HG03159 (cell line): ENCODE measurements around the gene MYLK4.

Experiments
- ATAC-seq: cut with Tn5 transposase; IDR thresholded peaks from one replicate; pipeline ENCODE4 v1.9.1; 2021; ENCODE audit warnings: mild to moderate bottlenecking, moderate library complexity; ENCODE audit not compliant: unreplicated experiment

The MYLK4 gene

DNA sequence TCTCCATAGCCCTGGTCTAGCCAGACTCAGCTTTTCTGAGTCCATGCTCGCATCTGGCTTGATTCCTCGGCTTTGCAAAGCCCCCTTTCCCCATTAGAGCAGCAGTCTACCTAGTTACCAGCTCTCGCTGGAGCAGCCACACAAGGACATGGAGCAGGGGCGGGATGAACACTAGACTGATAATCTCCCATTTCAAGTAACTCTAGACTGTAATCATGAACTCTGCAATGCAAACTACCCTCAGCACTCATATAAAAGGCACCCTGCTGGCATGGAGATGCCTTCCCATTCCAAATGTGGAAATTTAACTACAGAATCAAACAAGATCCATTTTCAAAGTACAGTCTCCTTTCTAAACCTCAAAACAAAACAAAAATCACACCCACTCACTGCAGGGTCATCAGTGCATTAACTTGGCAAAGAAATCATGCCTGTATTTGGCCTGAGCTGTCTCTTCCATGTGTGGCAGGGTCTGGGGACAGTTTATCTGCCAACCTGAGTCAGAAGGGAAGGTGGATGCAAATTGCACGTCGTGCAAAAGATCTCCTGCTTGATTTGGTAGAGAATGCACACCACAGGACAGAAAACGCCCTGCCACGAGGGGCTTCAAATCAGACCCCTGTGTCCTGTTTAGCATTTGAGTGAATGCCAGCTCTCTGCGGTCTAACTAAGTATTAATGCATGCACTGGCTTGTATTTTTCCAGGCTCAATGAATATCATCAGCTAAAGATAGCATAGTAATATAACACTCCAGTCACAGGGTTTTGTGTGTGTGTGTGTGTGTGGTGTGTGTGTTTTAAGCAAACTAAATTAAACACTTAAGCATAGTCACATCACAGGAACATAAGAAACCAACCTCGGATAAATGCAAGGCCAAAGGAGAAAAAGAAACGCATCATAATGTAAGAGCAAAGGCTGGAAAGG, 85.3 kb downstream of the MYLK4 start:
- no peak for ATAC-seq

DNA sequence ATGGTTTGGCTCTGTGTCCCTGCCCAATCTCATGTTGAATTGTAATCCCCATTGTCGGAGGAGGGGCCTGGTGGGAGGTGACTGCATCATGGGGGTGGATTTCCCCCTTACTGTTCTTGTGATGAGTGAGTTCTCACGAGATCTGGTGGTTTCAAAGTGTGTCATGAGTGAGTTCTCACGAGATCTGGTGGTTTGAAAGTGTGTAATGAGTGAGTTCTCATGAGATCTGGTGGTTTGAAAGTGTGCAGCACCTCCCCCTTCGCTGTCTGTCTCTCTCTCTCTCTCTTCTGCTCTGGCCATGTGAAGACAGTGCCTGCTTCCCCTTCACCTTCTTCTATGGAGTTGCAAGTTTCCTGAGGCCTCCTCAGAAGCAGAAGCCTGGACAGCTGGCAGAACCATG, 87.6 kb downstream of the MYLK4 start:
- no peak for ATAC-seq

DNA sequence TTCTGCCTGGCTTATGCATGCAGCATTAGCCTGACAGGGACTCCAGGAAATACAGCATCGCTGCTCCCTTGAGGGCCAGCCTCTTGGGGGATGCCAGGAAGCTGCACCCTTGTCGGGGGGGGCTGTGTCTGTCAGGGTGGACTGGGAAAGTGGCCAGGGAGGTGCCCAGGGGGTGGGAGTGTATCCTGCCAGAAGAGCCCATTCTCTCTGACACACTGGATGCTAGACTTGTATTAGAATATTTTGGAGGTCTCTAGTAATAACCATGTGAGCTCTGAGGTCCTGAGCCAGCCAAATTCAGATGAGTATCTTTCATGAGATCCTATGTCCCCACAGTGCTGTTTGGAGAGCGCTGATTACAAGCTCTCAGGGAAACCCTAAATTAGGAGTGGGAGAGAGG, 89.1 kb downstream of the MYLK4 start:
- no peak for ATAC-seq

DNA sequence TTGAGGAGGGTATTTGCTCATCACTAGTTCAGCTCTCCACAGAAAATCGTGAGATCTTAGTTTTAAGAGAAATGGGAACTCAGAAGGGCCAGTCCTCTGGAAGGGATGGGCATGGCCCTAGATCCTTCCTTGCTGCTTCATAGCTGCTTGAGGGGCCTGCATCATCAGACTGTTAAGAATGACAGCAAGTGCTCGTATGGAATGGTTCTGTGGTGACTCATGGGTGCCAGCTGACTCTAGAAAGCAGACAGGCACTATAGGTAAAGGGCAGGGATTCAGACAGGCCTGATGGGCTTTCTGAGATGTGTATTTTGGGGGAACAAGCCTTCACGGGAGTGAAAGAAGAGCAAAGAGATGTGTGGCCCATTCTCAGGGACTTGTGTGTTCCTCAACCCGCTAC, 90.8 kb downstream of the MYLK4 start:
- ATAC-seq, result no peak

DNA sequence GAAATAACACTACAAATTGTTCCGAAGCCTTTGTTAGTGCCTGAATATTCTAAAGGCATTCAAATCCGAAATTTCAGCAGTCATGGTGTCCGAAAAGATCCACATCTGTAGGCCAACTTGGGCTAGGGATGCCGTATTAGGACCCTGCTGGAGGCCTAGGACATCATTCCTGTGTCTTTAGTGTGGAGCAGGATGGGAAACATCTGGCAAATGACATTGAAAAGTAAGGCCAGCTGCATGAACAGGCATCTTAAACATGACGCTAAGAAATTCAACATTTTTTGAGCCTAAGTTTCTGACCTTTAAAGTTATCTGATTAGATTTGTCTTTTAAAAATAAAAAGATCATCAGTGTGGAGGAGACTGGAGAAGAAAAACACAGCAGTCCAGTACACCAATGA, 91.3 kb downstream of the MYLK4 start:
- no peak for ATAC-seq

DNA sequence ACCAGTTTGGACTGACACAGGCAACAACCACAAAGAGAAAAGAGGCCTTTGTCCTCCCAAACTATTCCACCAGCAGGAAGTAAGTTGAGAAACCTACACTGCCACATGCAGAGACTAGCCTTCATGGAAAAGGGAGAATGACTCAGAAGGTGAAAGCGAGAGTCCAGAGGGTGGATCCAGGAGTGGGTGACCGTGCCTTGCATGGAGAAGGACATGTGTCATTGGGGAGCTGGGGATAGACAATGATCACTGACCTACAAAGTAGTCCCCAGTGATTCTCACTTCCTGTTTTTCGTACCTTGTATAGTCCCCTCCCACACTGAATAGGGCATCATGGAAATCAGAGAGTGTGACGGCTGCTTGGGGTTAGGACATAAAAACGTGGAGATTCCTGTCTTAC, 91.9 kb downstream of the MYLK4 start:
- ATAC-seq, result peak; percentile 88

DNA sequence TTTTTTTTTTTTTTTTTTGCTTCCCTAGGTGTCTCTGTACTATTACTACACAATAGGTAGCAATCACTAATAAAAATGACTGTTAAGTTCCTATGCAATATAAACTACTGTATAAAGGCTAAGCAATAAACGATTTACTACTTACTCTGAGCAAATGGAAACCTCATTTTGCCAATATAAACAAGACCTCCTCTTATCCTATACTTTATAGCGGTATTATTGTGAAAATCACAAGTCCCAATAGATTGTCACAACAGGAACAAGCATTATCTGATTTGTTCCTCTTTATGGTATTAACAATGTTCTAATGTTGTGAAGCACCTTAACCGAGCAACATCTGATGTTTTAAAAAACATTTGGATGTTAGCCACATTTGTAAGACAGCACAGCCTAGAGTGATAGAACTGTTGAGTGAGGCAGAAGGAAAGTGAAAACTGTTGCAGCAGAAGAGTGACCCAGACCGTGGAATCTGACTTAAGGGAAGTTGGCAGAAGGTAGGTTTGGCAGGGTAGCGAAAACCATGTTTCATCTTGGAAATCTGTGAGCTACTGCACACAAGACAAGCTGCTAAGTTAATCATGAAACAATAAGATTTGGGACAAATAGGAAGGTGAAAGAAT, 94.2 kb downstream of the MYLK4 start:
- no peak for ATAC-seq

DNA sequence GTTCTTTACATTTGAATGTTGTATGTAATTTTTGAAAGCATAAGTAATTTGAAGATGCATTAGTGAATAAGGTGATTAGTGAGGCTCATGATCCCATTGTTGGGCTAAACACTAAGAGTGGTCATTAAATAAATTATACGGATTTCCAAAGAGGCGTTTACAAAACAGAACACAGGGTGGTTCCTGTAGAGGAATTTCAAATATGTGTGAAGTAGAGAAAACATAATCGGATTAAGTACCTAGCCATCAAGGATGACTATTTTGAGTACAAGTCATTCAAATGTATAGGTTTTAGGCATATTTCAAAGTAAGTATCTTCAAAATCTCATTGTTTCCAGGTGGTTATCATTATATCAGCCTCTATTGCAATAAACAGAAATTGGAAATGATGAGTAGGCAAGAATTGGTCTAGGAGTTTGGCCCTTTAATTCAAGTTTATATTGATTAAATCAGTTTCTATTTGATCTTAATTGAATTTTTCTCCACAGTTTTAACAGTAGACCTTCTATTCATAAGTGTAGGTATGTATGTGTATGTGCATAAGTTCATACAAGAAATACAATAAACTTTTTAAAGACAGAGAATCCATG, 94.8 kb downstream of the MYLK4 start:
- no peak for ATAC-seq

DNA sequence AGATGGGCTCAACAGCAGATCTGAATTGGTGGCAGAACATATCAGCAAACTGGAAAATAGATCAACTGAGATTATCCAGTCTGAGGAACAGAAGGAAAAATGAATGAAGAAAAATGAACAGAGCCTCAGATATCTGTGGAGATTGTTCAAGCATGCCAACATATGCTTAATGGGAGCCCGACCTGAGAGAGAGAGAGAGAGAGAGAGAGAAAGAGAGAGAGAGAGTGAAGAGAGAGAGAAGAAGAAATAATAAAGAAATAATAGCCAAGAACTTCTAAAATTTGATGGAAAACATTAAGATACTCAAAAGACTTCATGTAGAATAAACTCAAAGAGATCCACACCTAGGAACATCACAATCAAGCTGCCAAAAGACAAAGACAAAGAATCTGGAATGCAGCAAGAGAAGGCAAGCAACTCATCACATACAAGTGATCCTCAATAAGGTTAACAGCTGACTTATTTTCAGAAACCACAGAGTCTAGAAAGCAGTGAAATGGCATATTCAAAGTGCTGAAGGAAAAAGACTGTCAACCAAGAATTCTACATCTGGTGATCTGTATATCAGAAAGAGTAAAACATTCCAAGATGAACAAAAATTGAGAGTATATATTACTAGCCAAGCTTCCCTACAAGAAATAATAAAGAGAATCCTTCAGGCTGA, 97.2 kb downstream of the MYLK4 start:
- no peak for ATAC-seq

DNA sequence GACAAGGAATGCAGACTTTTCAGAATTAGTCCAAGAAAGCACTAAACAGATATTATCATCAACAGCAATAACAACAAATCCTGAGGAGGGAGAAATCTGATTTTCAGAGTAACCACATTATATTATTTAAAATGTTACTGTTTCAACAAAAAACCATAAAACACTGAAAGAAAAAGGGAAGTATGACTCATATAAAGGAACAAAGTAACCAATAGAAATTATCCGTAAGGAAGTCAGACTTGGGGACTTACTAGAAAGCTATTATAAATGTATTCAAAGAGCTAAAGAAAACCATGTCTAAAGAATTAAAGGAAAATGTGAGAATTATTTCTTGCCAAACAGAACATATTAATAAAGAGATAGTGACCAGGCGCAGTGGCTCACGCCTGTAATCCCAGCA, 98.1 kb downstream of the MYLK4 start:
- no peak for ATAC-seq

DNA sequence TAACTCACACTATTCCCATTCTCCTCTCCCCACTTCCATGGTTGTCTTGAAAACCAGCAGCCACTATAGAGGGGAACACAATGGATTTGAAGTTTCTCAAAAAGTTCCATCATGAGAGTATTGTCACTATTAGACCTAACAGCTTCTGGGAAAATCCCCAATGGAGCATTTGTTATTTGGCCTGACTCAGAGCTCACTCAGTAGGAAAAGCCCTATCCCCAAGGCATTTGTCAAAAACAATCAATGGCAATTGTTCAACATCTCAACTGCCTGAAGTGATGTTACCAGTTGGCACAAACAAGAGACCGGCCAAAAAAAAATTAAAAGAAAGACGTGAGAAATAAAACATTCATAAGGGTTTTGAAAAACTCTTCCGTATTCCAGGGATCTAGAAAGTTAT, 98.8 kb downstream of the MYLK4 start:
- ATAC-seq, result no peak

DNA sequence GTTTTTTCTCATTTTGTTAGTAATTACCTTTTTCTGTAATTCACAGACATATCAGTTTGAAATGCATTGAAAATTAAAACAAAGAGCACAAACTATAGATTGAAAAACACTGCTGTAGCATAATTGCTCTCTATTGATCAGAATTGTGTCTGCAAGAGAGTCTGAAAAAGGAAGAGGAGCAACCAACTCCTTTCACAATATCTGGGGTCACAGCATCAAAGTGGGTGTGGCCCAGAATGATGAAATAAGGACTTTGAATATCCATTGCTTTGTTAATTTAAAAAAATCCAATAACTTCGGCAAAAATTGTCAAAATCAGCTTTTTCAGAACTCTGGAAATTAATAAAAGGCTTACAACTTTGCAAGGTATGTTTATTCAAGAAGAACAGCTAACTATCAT, 99.2 kb downstream of the MYLK4 start:
- no peak for ATAC-seq

DNA sequence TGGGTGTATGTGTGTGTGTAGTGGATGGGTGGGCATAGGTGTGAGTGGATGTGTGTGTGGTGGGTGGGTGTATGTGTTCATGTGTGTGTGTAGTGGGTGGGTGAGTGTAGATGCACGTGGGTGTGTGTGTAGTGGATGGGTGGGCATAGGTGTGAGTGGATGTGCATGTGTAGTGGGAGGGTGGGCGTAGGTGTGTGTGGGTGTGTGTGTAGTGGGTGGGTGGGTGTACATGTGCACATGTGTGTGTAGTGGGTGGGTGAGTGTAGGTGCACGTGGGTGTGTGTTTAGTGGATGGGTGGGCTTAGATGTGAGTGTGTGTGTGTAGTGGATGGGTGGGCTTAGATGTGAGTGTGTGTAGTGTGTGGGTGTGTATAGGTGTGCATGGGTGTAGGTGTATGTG, 104.4 kb downstream of the MYLK4 start:
- ATAC-seq, result no peak

DNA sequence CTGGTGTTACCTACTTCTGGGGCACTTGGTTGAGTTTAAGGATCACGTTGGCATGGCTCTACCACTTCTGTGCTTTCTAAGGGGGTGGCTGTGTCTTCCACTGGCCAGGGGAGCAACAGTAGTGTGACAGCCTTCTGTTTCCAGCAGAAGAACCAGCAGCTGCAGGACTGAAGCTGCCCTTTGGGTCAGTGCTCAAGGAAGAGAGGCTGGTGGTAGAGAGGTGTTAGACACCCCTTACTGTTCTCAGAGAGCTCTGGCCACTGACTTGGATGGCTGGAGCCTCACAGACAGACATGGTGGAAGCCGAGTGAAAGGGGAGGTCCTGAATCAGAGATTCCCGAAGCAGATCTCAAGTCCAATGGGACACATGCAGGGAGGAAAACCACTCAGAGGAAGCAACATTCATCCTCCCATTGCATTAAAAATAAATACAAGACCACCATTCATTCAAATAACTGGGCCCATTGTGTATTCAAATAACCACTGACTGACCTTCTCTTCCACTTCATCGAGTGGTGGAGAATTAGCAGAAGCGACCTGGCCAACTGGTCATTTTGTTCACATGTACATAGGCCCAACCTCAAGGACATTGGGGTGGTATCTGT, 106.7 kb downstream of the MYLK4 start:
- ATAC-seq, result no peak

DNA sequence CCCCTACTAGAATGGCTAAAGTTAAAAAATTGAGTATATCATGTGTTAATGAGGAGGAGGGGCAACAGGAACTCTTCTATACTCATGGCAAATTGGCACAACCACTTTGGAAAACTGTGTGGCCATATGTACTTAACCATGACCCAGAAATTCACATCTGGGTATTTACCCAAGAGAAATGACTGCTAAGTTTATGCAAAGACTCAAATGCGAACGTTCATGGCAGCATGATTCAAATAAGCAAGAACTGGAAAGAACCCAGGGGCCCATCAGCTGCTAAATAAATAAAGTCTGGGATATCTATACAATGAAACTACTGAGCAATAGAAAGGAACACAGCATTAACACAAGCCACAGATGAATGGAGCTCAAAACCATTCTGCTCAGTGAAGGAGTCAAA, 107.6 kb downstream of the MYLK4 start:
- ATAC-seq, result no peak

DNA sequence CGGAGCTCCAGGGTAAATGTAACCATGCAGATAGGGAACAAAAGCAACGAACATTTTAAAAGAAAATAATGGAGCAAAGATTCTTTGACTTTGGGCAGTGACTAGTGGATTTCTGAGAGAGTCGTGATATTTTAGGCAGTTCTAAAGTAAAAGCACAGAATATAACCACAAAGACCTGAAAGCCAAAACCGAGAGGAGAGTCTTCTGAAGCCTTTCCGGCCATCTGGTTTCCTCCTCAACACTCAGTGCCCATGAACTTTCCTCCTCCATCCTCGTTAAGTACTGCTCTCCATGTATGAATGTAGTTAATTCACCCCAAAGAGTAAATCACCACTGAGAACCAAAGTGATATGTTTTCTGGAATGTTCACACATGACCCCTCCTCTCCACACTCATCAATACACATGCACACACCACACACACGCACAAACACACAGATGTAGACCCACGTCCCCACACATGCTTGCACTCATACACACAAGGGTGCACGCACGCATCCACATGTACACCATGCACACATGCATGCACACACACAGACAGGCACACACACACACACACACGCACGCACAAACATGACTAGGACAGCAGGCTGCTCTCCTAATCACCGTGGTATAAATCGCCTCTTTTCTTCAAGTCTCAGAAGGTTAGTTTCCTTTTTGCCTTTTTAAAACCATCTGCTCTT, 109.5 kb downstream of the MYLK4 start:
- ATAC-seq, result no peak

DNA sequence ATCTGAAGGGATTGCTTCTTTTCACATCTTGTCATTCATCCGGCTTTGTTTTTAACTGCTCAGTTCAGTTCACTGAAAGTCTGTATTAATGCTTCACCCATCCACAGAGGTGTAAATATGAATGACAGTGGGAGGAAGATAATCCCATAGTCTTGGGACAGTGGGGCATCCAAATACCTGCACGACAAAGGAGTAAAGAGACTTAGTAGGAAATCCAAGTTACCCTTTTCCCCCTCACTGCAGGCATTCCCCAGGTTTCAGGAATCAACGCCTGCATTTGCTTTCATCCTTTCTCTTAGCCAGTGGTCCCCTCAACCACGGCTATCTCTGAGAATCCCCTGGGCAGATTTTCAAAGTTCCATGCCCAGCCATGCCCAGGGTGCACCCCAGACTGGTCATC, 110.2 kb downstream of the MYLK4 start:
- ATAC-seq, result no peak

DNA sequence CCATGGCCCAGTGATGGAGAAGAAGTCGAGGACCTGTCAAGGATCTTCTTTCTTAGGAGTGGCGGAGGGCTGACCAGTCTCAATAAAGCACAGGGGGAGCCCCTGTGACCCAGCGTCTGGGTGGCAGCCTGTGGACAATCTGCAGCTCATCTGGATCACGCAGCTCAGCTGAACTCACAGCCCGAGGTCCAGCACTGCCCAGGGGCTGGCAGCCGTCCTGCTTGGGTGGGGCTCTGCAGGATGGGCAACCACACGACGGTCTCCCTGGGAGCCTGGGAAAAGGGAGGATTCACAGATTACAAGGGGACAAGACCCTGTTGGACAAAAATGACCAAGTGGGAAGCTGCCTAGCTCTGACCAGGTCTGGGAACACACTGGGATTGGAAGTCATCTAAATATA, 110.8 kb downstream of the MYLK4 start:
- ATAC-seq, result no peak

DNA sequence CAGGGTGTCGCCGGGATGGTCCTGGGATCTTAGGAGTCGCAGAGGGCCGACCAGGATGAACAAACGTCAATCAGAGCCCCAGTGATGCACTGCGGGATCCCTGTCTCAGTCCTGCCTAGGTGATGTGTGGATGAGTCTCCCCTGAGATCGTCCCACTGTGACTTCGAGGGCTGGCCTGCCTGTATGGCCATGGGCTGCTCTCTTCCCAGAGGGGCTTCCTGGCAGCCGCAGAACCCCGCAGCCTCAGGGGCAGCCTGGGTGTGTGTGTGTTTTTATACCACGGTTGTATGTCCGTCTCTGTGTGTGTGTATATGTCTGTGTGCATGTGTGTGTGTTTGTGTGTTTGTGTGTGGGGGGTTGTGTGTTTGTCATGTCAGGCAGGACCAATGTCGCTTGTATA, 111.6 kb downstream of the MYLK4 start:
- ATAC-seq, result no peak

DNA sequence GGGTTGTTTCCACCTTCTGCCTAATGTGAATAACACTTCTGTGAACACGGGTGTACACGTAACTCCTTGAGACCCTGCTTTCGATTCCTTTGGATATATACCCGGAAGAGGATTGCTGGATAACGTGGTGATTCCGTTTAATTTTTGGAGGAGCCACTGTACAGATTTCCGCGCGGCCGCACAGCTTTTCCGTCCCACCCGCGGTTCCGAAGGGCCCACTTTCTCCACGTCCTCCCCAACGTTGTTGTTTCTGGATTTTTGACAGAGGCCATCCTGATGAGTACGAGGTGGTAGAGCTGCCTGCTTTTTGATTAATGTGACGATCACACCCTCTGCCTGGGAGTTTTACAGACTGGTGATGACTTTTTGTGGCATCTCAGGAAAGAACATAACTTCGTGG, 114.0 kb downstream of the MYLK4 start:
- ATAC-seq, result no peak

DNA sequence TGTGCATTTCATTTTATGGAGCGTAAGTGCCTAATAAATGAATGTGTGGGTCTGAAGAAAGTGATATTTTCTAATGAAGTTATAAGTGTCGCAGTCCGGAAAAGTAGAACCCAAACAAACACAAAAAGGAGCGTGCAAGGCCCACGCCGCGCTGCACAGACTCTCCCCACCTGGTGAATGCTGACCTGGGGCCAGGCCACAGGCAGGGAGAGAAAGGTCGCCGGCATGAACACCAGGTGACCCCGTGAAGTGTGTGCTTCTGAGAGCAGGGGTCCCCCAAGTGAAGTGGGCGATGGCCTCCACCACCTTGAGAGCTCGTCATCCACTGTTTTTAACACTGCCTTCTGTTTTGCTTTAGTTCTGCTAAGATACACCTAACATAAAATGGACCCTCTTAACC, 114.8 kb downstream of the MYLK4 start:
- ATAC-seq, result no peak
